ENCODE results near the gene USH2A. TPM values are rescaled to one million over a fixed set of nuclear protein-coding genes. Genes with fewer than 3 reads are reported as not detected.

USH2A gene
- total RNA-seq, 1 experiment from 2014 or later, result not detected

DNA sequence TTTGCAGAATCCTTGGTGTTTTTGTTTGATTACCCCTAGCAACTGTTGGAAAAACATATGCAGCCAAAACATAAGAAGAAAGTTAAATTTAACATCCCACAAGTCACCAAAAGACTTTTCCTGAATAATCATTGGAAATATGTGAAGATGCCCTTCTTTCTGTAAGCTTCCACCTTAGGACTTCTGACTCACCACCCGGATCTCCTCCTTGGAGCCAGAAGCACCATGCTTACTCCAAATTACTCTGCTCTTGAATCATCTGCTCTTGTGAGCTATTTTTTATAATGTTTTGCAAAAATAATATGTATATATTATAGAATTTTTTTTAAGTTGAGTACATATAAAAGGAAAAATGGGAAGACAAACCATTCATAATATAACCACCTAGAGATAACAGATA lies 464.4 kb downstream of the USH2A start:
- DNase-seq (ENCODE audit: low read depth), result no peak

DNA sequence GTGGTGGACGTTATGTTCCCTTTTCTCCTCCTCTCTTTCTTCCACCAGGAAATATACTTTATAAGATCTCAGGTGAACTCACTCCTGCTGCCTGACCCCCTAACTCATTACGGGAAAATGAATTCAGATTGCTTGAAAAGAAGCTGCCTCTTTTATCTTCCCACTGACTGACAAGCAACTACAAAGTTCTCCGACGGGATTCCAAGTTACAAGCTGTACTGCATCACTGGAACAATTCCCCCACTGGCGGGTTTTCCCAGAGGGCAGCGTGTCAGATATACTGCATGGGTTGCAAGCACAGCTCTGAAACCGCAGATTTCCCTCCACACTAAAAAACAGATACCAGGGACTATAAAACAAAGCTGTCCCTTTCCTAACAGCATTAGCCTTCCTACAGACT lies 465.6 kb downstream of the USH2A start:
- DNase-seq (ENCODE audit: low read depth), result peak; percentile 5

DNA sequence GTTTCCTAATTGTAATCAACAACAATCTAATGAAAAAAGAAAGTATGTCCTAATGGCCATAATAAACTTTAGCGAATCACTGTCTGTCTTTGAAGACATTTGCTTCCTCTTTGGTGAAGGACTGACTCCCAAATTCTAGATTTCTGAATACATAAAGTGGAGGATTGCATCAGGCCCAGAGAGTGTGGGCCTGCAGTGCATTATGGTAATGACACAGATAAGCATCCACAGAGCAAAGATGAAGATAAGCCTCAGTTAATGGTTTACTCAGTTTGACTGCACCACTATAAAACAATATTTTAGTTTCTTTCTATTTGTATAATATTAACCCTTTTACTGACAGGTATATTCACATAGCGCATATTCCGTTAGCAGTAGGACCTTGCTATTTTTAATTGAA lies 490.7 kb downstream of the USH2A start:
- DNase-seq (ENCODE audit: low read depth), result no peak

DNA sequence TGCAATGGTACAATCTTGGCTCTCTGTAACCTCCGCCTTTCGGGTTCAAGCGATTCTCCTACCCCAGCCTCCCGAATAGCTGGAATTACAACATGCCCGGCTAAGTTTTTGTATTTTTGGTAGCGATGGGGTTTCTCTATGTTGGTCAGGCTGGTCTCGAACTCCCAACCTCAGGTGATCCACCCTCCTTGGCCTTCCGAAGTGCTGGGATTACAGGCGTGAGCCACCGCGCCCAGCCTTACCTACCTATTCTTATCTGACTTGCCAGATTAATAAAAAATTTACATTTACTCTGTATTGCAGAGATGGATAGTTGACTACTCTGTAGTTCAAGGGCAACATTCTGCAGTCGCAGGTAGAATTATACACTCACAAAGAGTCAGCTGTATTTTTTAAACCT lies 496.6 kb downstream of the USH2A start:
- no peak for DNase-seq (ENCODE audit: low read depth)

DNA sequence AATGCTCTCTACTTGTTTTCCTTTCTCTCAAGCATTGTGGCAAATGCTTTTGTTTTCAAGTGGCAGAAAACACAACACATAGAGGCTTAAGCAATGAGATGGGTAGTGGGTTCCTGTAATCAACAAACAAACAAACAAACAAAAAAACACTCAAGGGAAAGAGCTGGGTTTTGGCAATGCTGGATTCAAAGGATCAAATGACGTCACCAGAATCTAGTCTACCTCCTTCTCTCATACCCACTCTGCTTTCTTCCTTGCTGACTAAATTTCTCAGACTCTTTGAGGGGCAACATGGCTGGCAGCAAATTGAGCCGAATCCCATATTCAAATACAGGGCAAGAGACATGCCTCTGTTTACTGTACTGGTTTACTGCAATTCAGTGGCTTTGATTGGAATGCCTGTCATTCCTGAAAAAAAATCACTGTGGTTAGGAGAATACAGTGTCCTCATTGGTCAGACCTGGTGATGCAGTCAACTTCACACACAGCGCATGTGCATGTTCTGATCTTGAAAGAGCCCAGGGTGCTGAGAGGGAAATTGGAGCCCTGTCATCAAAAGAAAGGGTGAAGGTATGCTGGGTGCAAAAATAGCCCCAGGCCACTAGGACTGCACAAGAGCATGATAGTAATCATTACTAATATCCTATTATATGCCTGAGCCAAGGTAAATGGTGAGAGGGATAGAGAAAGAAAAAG lies 500.0 kb downstream of the USH2A start:
- peak; percentile 23 for DNase-seq (ENCODE audit: low read depth)

DNA sequence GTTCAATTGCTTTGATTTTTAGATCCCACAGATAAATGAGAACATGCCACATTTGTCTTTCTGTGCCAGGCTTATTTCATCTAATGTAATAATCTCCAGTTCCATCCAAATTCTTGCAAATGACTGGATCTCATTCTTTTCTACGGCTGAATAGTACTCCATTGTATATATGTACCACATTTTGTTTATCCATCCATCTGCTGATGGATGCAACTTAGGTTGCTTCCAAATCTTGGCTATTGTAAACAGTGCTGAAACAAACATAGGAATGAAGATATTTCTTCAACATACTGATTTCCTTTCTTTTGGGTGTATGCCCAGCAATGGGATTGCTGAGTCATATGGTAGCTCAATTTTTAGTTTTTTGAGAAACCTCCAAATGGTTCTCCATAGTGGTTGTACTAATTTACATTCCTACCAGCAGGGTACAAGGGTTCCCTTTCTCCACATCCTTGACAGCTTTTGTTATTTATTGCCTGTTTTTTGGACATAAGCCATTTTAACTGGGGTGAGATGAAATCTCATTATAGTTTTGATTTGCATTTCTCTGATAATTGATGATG lies 511.8 kb downstream of the USH2A start:
- DNase-seq (ENCODE audit: low read depth), result peak; percentile 33

DNA sequence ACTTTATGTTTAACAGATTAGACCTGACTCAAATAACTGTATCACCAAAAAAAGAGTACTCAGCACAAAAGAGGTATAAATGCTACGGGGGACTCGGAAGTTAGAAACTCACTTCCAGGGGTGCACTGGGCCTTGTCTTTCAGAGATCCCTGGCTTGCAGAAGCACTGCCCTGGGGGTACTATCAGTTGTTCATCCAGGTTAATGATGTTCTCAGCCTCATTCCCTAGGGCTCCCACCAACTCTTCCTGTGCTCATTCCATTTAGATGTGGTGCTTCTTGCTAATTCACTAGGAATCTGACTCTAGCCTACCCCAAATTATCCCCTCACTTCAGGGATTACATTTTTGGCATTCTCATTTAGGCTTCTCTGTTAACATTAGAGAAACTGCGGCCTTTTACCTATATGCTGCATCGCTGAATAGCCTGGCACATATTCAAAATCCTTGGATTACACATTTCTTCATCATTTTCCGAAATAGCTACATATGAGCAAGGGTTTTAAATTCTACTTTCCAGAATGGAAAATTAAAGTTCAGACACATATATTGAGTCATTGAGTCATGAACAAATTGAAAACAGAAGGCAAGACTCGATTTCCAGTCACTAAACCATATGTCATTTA lies 517.6 kb downstream of the USH2A start:
- DNase-seq (ENCODE audit: low read depth), result no peak

DNA sequence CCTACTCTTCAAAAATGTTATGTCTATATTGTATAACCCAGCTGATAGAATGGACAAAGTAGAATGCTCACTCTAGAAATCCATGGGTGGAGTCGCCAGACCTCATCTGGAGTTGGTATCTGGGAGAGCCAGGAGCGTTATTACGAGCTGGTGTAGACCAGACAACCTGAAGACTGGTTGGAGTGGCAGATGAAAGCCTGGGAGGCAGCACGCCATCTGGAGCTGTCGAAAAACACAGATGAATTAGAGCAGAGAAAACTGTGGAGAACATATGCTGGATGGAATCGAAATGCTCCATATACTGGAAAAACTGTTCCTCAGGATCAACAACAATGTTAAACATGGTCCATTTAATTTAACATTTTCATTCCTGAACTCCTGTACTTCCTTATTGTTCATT lies 522.6 kb downstream of the USH2A start:
- DNase-seq (ENCODE audit: low read depth), result no peak

DNA sequence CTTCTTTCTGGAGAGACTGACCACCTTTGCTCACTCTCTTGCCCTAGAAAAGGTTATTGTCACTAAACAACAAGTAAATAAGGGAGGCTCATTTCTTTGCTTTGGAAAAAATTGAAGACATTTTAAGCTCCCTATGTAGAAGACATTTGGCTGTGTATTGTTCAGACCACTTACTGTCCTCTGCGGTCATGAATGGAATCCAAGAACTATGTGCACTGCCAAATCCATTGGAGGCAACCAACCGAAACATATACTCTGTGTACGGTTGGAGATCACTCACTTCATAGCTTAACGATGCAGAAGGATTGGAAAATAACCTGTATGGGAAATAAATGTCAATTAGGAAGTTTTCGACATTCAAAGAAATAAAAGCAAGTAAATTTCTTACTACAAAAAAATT lies 523.3 kb downstream of the USH2A start:
- peak; percentile 9 for DNase-seq (ENCODE audit: low read depth)

DNA sequence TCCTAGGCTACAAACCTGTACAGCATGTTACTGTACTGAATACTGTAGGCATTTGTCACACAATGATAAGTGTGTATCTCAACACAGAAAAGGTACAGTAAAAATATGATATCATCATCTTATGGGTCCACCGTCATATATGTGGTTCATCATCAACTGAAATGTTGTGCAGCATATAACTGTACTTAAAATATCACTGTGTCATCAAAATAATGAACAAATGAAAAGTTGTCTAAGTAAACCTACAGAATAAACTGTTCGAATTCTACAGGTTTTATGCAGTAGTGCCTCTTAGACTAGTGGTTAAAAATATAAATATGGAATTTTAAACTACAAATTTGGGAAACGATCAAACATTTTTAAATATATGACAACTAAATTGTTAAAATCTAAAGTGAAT lies 527.4 kb downstream of the USH2A start:
- DNase-seq (ENCODE audit: low read depth), result no peak

DNA sequence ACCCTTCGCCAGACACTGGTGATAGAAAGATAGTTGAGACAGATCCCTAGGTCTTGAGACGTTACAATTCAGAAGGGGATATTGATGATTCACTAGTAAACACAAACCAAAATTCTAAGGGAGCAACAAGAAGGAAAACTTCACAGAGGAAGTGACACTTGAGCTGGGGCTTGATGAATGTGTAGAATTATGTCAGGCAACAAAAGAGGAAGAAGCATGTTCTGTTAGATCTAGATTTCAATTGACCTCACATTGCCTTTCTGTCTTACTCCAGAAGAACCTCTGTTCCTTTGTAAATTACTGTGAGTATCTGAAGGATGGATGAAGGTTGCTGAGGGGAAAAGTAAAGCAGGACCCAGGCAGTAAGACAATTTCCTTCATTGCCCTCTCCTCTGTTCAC lies 528.0 kb downstream of the USH2A start:
- DNase-seq (ENCODE audit: low read depth), result no peak

DNA sequence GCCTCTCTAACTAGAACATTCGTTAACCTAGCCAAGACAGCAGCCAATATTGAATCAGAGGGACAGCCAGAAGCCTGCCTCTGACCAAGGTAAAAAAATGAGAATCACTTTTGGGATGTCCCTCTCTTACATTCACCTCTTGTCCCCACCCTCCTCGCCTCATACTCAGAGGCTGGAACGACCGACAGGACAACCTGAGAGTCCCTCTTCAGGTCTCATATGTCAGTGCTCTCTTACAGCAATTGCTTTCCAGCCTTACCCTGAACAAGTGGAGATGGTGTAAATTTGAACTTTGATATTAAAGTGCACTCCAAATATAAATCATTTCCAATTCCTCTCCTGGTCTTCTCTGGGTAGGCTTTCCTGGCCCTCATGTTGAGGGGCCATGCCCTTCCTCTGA lies 528.6 kb downstream of the USH2A start:
- DNase-seq (ENCODE audit: low read depth), result no peak

DNA sequence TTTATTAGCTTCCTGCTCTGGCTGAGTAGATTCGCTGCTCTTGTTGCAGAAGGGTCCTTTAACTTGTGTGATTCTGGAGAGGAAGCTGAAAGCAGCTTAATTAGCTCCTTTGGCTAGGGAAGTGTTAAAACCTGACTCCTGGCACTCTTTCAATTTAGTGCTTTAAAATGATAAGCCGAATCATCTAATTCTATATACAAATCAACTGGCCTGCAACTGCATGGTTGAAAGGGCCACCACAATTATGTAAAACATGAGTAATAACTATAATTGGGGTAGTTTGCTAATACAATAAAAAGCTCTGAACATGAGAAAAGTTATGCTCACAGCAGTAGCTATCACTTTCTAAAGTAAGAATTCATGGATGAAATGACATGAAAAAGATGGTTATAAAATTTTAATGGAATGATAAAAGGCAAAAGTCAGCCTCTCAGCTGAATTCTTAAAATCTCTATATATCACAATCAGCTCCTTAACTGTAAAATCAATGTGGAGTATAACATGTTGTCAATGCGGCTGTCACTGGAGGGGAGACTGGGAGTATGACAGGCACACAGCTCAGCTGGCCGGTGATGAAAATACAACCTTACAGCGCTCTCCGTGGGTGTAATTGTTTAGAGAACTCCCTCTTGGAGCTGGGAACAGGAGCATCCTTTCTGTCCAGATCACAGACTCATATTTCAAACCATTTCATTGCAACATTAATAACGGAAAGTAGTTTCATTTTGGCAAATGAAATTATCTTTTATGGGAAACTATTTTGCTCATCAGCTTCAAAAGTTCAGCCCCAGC lies 531.8 kb downstream of the USH2A start:
- no peak for DNase-seq (ENCODE audit: low read depth)

DNA sequence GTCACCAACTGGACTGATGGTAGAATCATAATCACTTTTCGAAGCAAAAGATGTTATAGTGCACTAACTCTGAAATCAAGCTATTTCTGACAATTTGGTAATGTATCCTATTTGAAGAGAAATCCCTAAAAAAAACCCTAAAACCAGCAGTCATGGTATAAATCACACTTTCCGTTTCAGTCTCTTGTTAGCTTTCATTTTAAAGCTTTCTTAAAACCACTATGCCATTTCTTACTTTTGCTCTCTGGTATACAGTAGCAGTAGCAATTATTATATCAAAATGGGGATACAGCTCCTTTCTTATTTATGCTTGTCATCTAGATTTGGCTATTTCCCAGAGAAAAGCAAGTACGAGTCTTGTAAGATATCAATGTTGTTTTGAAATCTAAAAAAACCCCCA lies 532.8 kb downstream of the USH2A start:
- DNase-seq (ENCODE audit: low read depth), result no peak

DNA sequence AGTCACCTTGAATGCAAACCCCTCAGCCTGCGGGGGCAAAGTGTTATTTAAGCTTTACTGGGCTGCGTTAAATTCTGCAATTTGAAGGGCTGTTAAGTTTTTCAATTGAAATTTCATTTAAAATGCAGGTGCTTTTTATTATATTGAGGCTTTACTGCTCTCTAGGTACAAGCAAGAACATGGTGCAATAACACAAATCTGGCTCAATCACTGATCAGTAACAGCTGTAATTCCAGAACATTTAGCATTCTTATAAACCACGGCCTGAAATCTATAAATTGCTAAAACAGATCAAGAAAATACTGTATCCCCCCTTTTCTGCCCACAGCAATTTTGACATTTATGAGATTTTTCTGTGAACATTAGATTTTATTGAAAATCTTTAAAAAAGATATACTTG lies 533.4 kb downstream of the USH2A start:
- DNase-seq (ENCODE audit: low read depth), result no peak

DNA sequence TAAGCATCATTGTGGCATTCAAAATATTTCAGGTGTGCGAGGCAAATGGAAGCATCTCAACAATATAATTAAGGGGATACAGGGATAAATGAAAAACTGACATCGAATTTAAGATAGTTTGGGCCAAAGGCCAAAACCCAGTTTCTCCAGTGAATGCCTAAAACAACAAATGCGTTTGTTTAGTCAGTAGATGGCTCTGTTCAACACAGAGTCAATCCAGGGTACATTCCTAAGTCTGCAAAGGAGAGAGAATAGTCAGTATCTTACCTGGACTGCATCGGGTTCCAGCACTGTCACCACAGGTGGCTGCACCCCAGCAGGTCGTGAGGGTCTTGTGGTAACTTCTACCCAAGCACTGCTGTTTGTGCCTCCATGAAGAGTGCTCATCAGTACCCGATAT lies 535.1 kb downstream of the USH2A start:
- DNase-seq (ENCODE audit: low read depth), result peak; percentile 10

DNA sequence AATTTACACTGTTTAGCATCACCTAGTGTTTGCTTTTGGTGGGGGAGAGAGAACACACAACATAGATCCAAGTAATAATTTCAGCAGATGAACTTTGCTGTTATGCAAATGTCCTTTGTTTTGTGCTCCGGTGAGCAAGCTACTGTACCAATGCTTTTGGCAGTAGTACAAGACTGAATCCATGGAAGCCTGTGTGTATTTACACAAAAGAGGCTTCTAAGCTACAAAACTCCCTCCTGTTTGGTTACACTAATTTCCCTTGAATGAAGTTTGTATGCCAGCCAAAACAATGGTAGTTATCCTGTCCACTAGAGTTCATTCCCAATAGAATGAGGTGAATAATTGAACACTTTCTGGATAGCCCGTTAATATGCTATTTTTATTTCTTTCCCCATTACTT lies 535.6 kb downstream of the USH2A start:
- peak; percentile 12 for DNase-seq (ENCODE audit: low read depth)

DNA sequence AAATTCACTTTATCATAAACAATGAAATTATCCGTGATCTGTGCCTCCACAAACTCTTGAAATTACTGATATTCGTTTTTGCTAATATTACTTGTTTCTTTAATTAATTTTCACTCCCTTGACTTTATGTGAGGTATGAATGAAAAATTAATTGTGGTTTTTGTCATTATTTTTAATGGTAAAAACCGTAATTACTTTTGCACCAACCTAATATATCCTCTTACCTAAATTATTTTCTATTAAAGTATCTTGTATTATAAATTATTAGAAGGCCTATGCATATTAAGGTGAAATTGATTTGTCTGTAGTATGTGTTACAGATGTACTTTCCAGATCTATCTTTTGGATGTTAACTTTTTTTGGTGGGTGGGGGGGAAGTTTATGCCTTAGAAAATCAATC lies 540.2 kb downstream of the USH2A start:
- DNase-seq (ENCODE audit: low read depth), result no peak

DNA sequence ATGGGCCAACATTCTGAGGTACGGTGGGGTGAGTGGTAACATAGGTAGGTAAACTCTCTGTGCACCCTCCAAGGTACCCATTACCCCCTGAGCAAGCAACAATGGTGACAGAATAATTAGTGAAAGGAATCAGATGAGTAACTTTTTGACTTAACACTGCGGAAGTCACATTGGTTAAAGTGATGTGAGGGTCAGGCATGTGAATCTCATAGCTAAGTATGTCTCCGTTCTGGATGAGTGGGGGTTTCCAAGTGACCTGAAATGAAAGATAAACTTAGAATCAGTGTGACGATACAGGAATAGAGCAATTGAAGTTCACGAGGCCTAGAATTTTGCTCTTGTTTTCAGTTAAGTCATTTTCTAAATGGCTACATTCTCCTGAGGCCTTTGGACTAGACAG lies 544.4 kb downstream of the USH2A start:
- DNase-seq (ENCODE audit: low read depth), result no peak

DNA sequence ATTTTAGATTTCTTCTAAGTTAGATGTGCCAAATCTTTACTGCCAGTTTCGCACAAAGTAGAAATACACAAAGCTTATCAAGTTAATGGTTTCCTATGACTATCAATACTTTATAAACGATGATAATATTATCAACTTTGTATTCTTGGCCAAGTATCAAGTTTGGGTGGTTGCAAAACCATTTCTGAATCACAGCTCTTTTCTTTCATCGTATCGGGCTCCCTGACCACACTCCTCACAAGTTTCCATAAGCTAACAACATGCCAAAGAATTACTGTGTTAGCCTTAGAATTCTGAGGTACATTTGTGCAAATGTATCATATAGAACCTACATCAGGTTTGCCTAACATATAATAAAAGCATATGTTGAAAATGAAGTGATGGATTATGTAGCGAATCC lies 545.1 kb downstream of the USH2A start:
- DNase-seq (ENCODE audit: low read depth), result no peak

DNA sequence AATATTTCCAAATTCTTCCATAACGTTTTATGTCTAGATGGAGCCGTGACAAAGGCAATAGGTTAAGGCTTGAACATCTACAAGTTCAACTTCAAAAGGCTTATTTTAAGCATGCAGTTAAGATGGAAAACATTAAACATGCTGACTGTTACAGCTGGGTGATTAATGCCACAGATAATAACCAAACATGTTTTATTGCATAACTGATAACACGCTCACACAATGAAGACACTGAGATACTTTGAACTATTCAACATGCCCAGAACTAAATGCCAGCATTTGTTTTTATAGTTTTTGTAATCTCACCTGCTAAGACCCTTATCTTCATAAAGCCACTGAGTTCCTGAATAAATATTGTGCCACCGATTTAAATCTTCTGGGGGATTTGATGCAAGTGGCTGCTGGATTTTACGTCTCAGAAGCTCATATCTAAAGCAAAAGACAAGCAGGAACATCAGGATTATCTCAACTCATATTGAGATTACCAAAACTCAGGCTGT lies 545.7 kb downstream of the USH2A start:
- DNase-seq (ENCODE audit: low read depth), result no peak

DNA sequence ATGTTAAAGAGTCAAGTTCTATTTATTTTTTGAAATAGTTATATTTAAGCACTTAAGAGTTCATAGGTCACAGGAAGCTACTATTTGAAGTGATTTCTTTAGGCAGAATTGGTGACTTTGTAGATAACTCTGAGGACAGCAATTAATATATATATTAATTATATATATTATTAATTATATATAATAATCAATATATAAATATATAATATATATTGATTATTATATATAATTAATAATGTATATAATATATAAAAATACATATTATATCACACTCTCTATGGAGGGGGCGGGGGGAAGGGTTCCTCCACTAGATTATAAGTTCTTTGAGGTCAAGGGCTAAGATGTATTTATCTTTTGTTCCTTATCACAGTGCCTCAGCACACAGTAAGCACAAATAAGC lies 547.5 kb downstream of the USH2A start:
- no peak for DNase-seq (ENCODE audit: low read depth)

DNA sequence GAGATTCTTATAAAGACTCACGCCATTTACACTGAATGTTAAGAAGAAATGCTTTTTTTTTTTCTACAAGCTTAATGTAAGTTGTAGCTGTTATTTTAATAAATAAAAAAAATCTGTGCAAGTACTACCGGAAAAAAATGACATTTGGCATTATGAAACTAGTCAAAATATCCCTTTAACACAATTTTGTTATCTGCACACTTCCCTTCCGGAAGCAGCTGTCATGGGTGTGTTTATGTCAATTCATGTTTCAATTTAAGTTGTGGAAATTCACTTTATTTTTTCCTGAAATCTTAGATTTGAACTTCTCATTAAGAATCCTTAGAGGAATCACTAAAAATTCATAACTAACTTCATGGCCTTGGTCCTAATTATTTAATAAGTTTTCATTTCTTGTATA lies 548.0 kb downstream of the USH2A start:
- no peak for DNase-seq (ENCODE audit: low read depth)

Data from M059J (cell line).